ENCODE results near the gene PLA2G2A. TPM values are rescaled to one million over a fixed set of nuclear protein-coding genes. Genes with fewer than 3 reads are reported as not detected.

The PLA2G2A gene
- total RNA-seq, 1 donor from 2014 or later = not detected

DNA sequence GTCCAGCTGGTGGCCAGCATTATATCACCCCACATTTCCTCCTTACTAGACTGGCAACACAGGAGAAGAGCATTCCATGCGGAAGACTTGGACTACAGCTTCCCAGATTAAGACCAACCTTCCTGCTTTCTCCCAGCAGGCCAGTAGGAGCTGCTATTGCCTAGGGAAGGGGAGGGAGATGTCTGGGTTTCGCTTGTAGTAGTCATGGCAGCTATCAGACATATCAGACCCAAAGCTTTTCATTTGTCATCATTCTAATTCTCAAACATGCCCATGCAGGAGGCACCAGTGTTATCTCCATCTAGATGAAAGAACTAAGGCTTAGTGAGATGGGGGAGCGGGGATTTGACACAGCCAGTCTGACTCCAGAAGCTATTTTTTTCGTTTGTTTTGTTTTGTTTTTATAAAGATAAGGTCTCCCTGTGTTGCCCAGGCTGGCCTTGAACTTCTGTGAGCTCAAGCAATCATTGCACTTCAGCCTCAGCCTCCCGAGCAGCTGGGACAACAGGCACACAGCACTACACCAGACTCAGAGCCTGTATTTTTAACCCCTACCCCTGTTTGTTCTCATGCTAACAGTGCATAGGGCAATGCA lies 4.5 kb downstream of the PLA2G2A start:
- DNase-seq (ENCODE audit: low read depth, low spot score) = peak; percentile 29

DNA sequence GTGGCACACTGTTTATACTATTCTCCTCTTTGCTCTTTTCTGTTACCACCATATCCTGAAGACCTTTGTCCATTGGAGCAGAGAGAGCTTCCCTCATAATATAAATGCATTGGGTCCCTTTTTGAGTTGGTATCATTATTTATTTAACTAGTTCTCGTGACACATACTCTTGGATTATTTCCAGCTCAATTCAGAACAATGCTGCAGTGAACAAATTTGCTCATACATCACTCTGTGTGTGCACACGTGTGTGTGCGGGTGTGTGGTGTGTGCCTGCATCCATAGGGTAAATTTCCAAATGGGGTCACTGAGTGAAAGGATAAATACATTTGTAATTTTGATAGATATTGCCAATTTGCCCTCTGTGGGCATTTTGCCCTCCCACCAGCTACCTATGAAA lies 5.8 kb downstream of the PLA2G2A start:
- no peak for DNase-seq (ENCODE audit: low read depth, low spot score)

DNA sequence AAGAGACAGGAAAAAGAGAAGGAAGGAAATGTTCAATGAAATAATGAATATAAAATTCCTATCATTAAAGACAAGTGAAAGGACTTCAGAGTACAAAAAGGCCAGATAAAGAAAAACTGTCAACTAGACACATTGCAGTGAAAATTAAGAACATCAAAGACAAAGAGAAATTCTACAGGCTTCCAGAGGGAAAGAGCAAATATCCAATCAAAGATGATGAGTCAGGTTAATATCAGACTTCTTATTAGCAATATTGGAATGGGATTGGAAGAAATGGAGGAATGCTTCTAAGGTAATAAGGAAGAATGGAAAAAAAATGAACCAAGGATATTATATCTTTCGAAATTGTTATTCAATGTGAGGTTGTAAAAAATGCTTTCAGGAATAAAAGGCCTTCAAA lies 7.8 kb downstream of the PLA2G2A start:
- no peak for DNase-seq (ENCODE audit: low read depth, low spot score)

DNA sequence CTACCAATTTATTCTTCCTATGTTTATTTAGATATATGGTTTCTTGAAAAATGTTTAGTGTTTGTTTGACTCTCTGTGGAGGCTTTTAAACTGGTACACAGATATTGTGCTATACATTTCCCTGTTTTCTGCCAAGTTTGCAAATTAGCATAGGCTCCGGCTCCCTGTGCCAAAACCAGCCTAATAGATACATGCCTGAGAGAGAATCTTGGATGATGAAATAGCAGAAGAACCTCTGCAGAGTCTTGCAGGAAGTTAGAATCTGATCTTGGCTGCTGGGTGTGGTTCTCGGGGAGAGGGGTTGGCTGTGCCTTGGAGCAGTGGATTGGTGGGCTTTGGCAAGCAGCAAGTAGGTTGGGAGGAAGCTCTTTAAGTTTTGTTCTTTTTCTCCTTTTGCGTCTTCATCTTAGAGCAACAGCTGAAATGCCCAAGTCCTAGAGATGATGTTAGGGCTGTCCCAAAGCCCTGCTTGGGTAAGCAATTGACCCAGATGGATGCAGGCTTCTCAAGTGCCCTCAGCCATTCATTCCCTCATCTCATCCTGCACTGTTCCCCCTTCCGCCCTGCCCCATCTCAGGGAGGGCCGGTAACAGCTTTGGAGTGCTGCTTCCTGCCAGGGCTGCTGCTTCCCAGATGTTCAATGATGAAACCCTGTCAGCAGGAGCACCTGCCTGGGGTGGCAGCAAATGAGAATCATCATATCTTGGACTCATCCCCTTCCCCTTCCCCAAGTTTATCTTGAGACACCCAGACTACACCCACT lies 9.3 kb downstream of the PLA2G2A start:
- DNase-seq (ENCODE audit: low read depth, low spot score) = no peak

DNA sequence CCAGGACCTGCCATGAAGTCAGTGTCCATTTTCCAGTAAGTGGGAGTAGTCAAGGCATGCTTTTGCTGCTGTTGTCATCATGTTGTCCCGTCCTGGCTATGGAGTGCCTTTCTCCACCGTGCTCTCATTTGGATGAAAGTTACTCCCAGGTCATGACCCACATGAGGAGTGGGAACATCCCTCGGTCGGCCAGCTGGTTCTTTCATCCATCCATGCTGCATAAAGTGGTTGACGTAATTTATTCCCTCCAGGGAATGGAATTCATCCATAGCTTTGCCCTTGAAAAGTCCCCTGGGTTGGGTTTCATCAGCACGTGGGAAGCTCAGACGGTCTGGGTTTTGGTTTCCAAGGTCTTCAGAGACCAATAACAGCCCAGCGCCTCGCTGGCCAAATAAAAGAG lies 11.6 kb downstream of the PLA2G2A start:
- DNase-seq (ENCODE audit: low read depth, low spot score) = no peak

DNA sequence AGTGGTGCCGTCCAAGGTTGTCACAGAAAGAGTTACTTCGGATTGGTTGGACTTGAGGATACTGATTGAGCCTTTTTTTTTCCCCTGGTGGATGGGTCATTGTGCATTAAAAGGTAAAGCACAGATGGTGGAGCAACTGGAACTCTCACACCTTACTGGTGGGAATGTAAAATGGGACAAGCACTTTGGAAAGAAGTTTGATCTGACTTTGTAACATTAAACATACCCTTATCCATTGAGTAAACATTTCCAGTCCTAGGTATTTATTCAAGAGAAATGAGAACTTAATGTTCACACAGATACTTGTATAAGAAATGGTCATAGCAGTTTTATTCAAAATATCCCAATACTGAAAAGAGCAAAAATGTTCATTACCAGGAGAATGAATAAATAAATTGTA lies 14.9 kb downstream of the PLA2G2A start:
- no peak for DNase-seq (ENCODE audit: low read depth, low spot score)

DNA sequence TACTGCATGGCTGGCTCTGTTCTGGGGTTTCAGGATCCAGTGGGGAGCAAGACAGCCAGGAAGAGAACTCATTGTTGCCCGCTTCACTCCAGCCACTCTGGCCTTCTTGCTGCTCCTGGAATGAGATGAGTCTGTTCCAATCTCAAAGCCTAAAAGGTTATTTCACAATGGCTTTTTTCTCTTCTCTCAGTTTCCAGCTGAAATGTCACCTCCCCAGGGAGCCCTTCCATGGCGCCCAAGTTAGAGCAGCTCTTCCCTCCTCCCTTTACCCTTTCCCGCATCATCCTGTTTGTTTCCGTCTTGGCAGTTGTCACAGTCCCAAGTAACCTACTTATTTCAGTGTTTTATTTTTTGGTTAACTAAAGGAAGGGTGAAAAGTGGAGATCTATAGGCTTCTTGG lies 15.8 kb downstream of the PLA2G2A start:
- no peak for DNase-seq (ENCODE audit: low read depth, low spot score)

DNA sequence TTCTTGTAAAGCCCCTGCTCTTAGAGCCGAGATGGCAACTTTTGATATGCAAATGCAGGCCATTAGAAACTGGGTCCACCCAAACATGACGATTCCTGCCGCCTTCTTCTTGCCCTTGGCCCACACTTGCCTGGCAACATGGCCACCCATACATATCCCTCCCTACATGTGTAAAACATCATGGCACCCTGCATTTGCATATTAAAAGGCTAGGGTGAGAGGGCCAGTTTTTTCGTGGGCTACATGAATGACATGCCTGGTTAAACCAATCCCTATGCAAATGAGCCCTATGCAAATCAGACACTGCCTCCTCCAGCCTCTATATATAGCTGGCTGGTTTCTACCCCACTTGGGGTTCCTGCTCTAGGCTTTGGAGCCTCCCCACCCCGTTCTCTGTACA lies 18.8 kb downstream of the PLA2G2A start:
- DNase-seq (ENCODE audit: low read depth, low spot score) = no peak

DNA sequence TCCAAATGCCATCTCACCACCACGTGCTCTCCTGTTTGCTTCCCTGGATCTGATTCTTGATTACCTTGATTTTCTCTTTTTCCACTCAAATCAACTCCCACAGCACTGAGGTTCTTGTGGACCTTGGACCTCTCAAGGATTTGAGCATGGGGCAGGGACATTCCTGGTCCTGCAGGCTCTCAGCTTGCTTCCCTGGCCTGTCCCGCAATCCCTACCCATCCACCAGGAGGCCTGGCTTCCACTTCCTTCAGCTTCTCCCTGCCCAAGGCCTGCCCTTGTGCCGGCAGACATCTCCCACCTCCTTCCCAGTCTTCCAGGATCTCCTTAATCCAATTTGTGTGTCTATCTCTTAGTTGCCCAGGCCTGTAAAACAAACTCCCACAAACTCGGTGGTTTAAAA lies 21.6 kb downstream of the PLA2G2A start:
- DNase-seq (ENCODE audit: low read depth, low spot score) = no peak

DNA sequence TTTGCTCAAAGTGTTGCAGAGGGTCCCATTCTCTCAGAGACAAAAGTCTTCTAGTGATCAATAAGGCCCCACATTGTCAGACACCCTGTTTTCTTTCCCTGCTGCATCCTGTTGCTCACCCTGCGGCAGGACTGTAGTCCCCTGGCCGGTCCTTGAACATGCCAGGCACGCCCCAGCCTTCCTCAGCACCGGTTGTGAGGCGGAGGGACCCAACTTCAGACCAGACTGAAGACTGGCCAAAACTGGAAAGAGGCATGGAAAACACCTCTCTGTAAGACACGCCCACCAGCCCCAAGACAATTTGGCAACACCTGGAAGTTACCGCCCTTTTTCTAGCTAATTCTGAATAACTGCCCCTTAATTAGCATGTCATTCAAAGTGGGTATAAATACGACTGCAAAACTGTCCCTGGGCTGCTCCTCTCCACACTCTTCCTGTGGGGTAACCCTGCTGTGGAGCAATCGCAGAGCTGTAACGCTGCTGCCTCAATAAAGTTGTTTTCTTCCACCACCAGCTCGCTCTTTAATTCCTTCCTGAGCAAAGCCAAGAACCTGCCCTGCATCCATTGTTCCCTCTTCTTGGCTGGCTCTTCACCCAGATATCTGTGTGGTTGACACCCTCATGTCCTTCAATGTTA lies 23.8 kb downstream of the PLA2G2A start:
- DNase-seq (ENCODE audit: low read depth, low spot score) = no peak

DNA sequence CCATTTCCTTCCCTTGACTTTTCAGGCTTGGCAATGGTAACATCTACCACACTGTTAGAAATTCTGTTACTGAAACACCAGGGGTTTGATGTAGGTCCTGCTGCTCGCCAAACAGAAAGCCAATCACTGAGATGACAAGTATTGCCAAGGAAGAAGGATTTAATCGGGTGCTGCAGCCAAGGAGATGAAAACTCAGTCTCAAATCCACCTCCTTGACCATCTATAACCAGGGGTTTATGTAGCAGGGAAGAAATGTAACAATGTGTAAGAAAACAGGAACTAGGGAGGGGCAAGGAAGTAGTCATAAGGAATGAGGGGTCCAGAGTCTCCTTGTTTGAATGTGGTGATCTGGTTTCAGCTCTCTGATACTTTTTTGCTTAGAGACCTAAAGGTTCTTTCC lies 25.4 kb downstream of the PLA2G2A start:
- no peak for DNase-seq (ENCODE audit: low read depth, low spot score)

DNA sequence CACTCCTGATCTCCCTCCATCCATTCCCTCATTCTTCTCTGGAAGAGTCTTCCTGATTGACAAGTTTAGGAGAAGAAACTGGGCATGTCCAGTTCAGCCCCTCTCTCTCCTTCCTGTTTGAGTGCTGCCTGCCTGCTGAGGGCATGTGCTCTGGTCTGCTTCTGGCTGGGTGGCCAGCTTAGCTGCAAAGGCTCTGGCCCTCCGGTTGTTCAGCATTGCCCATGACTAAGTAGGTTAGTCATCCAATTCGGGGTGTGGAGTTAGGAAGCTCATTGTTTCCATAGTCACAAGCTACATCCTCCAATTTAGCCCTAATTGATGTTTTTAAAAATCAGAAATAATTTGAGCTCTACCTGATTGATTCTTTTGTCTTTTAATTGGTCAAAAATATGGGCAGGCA lies 30.4 kb downstream of the PLA2G2A start:
- DNase-seq (ENCODE audit: low read depth, low spot score) = peak; percentile 66

DNA sequence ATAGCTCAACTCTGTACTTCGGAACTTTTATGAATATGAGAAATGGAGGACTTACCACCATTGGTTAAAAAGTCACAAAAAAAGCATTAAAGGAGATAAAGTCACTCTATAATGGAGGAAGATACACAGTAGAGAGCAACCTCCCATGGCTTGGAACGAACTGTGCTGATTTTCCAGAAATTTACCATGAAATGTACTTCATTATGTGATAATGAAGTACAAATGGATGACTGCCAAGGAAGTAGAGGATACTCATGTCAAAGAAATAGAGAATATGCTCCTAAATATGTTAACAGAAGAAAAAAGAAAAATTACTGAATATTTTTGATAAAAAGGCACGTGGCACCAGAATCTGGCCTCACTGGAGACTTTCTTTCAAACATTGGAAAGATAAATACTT lies 32.4 kb downstream of the PLA2G2A start:
- no peak for DNase-seq (ENCODE audit: low read depth, low spot score)

DNA sequence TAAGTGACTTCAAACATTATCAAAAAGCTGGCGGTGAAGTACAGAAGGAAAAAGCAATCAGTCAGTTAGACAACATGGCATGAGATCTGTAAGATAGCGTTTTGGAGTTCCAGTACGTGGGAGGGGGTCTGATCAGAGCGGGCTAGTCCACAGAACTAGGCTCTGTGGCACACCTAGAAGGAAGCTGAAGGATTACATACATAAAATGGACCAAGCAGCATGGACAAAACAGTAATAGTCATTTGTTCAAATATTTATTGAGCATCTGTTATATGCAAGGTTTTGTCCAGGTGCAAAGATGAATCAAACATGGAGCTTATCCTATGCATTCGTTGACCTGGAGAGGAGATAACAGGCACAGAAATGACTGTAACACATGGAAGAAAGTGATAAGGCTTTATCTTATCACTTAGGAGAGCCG lies 33.1 kb downstream of the PLA2G2A start:
- no peak for DNase-seq (ENCODE audit: low read depth, low spot score)

DNA sequence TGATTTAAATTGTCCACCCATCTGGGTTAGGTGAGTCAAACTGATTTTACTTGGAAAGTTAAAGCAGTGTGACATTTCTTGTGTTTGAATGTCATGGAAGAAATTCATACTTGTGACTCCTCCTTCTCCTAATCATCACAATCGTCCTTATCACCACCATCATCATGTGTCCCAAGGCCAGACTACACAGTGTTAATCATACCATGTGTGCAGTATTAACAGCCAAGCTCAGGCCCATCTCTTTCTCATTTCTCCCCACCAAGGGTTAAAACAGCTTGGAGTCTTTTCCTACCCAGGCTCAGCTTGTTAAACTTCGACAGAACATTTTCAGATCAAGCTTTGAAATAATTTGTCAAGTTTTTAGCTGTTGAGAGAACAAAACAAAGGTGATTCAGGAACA lies 33.5 kb downstream of the PLA2G2A start:
- no peak for DNase-seq (ENCODE audit: low read depth, low spot score)

DNA sequence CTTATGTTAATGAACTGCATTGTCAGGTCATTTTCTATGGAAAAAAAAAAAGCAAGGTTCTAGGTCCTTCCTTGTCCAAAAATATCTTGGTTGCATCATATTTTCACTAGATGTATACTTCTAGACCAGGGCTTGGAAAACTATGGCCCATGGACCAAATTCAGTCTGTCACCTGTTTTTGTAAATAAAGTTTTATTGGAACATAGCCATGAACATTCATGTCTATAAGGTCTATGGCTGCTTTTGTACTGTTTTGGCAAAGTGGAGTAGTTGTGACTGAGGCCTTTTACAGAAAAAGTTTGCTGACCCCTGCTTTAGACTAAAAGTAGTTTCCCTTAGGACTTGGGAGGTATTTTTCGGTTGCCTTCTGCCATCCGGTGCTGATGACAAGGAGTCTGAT lies 36.8 kb downstream of the PLA2G2A start:
- no peak for DNase-seq (ENCODE audit: low read depth, low spot score)

DNA sequence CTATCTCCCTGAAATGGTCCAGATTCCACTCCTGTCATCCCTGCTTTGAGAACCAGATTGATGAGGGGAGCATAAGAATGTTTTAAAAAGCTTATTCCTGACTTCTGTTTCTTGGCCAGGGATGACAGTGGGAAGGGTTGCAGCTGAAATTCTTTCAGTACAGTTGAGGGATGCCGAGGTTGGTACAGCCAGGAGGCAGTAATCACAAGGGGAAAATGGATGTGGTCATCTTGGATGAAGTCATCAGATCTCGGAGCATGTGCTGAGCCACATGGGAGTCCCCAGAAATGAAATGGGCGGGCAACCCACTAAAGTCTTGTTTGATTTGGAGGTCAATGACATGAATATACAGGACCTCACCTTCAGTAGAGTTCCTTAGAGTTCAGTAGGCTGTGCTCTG lies 37.3 kb downstream of the PLA2G2A start:
- no peak for DNase-seq (ENCODE audit: low read depth, low spot score)

DNA sequence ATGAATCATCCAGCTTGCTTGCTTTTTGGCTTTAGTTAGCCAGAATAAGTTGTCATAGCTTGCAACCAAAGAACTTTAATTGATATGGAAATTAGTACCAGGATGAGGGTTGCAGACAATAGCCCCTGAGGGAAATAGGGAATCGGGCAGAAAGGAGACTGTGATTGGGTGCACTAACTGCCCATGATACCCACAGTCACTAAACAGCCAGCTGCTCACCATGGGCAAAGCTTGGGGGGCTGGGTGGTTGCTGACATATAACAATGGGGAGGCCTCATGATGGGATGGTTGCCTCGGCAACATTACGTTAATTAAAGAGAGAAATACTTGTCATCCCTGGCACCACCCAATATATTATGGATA lies 38.2 kb downstream of the PLA2G2A start:
- DNase-seq (ENCODE audit: low read depth, low spot score) = no peak

DNA sequence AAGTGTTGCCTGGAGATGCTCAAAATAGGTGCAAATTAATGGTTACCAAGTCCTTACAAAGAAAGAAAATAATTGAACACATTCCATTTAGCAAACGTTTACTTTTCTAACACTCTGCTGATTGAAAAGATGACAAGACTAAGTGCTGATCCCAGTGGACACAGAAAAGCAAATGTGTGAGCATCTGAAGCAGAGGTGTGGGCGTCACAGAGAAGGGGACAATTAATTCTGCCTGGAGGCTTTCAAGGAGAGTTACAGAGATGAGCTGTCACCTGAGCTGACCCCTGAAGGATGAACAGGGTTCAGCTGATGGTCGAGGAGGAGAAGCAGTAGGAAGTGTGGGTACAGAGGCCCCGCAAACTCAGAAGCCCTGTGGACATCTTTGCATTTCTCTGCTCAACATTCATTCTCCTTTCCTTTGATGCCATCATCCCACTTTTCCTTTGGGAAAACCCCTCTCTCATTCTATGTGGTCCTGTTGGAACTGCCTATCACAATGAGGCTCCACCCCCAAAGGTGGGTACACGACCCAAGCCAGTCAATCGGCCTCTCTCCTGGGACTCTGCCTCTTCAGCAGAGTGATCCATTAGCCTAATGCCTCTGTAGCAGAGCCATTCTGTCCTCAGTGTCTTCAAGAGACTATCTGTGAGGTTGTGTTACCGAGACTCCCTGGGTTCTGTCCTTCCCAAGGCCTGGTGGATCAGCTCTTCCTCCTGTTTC lies 38.8 kb downstream of the PLA2G2A start:
- DNase-seq (ENCODE audit: low read depth, low spot score) = no peak

DNA sequence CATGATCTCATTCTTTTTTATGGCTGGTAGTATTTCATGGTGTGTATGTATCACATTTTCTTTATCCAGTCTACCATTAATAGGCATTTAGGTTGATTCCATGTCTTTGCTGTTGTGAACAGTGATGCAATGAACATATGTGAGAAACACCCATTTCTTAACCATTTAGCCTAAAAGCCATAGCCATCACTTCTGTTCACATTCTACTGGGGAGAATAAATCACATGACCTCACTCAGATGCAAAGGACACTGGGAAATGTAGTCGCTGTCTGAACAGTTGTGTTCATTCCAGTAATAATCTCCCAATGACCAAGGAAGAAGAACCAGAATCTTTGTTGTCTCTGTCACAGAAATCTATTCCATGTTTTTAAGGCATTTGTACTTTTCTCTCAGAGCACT lies 40.9 kb downstream of the PLA2G2A start:
- DNase-seq (ENCODE audit: low read depth, low spot score) = no peak

DNA sequence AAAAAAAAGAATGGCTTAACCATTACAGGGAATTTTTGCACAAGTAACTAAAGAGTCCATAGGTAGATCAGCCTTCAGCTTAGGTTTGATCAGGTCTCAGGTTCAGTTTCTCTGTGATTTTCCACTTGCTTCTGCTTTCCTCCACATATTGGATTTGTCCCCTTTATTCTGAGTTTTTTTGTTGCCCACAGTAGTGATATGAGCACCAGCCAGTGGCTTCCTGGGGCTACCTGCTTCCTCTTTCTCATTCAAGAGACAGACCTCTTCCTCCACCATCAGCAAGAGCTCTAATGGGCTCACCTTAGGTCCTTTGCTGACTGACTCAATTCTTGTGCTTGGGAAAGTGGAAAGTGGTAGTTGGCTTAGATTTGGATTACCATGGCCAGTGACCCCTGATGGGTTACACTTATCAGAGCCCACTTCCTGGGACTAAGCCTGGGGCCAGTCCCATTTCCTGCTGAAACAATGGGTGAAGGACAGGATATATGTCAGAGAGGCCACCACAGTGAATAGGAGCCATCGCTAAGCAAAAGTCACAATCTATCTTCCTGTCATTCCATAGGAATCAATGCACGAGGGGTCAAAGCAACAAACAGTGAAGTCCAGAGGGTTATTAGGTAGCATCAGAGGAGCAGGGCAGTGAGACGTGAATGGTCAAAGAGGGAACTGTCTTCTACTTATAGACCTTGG lies 43.2 kb downstream of the PLA2G2A start:
- DNase-seq (ENCODE audit: low read depth, low spot score) = no peak

DNA sequence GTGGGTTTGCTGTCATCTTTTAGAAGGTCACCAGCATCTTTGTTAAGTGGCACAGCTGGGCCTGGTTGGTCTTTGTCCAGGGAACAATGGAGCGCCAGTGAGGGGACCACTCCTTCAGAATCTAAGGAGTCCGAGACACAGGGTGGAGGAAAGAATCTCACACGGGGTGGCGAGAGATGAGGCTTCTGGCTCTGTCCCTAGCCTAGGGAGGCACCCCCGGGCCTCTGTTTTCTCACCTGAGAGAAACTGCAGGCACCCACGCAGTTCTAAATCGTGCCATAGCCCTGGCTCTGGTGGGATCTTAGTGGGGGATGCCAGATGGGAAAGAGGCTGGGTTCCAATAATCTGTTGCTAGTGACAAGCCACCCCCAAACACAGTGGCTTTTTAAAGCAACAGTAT lies 45.1 kb downstream of the PLA2G2A start:
- DNase-seq (ENCODE audit: low read depth, low spot score) = no peak
